Mesothelial cell of epicardium (in vitro differentiated cells): ENCODE results near the gene DYNLT2. TPM values are rescaled to one million over a fixed set of nuclear protein-coding genes. Genes with fewer than 3 reads are reported as not detected.
A peak's percentile ranks its signal among the peaks of the same experiment; 100 is the strongest.

ENCODE experiments used
- DNase-seq, 2 experiments: peaks; one replicate each; pipeline ENCODE4 v3.0.0; 2021; ENCODE audit warnings: low spot score in 2 of 2; ENCODE audit not compliant: unreplicated experiment in 2 of 2
- H3K27ac Mint-ChIP-seq: 2 replicates; pipeline ENCODE4 v1.8.0; 2021; ENCODE audit warnings: mixed read lengths
- H3K27me3 Mint-ChIP-seq: 2 replicates; pipeline ENCODE4 v1.8.0; 2021; ENCODE audit warnings: low read depth, mixed read lengths
- H3K36me3 Mint-ChIP-seq: 2 replicates; pipeline ENCODE4 v1.8.0; 2021; ENCODE audit warnings: mixed read lengths
- H3K4me1 Mint-ChIP-seq: 2 replicates; pipeline ENCODE4 v1.8.0; 2021; ENCODE audit warnings: mixed read lengths
- H3K4me3 Mint-ChIP-seq: 2 replicates; pipeline ENCODE4 v1.8.0; 2021; ENCODE audit warnings: mild to moderate bottlenecking, moderate library complexity, mixed read lengths
- H3K9me3 Mint-ChIP-seq: 2 replicates; pipeline ENCODE4 v1.8.0; 2021; ENCODE audit warnings: mixed read lengths
- CTCF ChIP-seq: fragments of 200-600 bp; sonication (generic); IDR thresholded peaks from one replicate; pipeline ENCODE4 v1.5.0; 2021; ENCODE audit warnings: antibody characterized with exemption; ENCODE audit not compliant: unreplicated experiment
- total RNA-seq: library from RNA; stranded (reverse); gene quantifications from 3 replicates; pipeline ENCODE4 v1.2.1, GENCODE V29; 2021

DYNLT2 gene
- total RNA-seq, 1 donor from 2014 or later = 2.7 TPM

GRCh38 chr6:169726963-169727362, 24.4 kb downstream of the DYNLT2 start:
- TF ChIP-seq CTCF = no peak
- Mint-ChIP-seq H3K4me3 (no peak overlapping the region), H3K27ac (peak overlapping the region; percentile 1), H3K9me3 (no peaks in the 10 kb centered on the region), H3K36me3 (no peaks in the 10 kb centered on the region), H3K4me1 (peaks cover 45% of the 10 kb centered on the region), H3K27me3 (no peaks in the 10 kb centered on the region)
- DNase-seq = no peak

- Mint-ChIP-seq H3K4me3 (peak overlapping the region; percentile 83), H3K36me3 (no peaks in the 10 kb centered on the region), H3K9me3 (no peaks in the 10 kb centered on the region), H3K27me3 (no peaks in the 10 kb centered on the region), H3K4me1 (peaks cover 51% of the 10 kb centered on the region), H3K27ac (peak overlapping the region; percentile 96)
- no peak for TF ChIP-seq CTCF
- no peak for DNase-seq
Measured at GRCh38 chr6:169726049-169726400, 25.3 kb downstream of the DYNLT2 start.

GRCh38 chr6:169725125-169726048, 26.0 kb downstream of the DYNLT2 start:
- H3K36me3 Mint-ChIP-seq = no peaks in the 10 kb centered on the region
- peak overlapping the region; percentile 83 for H3K4me3 Mint-ChIP-seq
- peak overlapping the region; percentile 96 for H3K27ac Mint-ChIP-seq
- H3K27me3 Mint-ChIP-seq = no peaks in the 10 kb centered on the region
- no peak for DNase-seq
- H3K4me1 Mint-ChIP-seq = peaks cover 52% of the 10 kb centered on the region
- no peaks in the 10 kb centered on the region for H3K9me3 Mint-ChIP-seq
- TF ChIP-seq CTCF = no peak

- Mint-ChIP-seq H3K9me3 (no peaks in the 10 kb centered on the region), H3K4me1 (peaks cover 55% of the 10 kb centered on the region), H3K27me3 (no peaks in the 10 kb centered on the region)
Measured at GRCh38 chr6:169724494-169725124, 26.8 kb downstream of the DYNLT2 start, which contains the start of gene PHF10. Gene PHF10 (minus strand): TSS chr6:169724500. CDS start chr6:169723931, 569 bp downstream.

GRCh38 chr6:169723991-169724493, 27.3 kb downstream of the DYNLT2 start:
- peaks cover 53% of the 10 kb centered on the region for H3K4me1 Mint-ChIP-seq
- DNase-seq = peak; percentile 33 to 57
- H3K36me3 Mint-ChIP-seq = no peaks in the 10 kb centered on the region
- peak overlapping the region; percentile 56 for H3K4me3 Mint-ChIP-seq
- no peak overlapping the region for H3K27ac Mint-ChIP-seq
- no peaks in the 10 kb centered on the region for H3K9me3 Mint-ChIP-seq
- H3K27me3 Mint-ChIP-seq = no peaks in the 10 kb centered on the region
- TF ChIP-seq CTCF = no peak

More at GRCh38 chr6:169724494-169725124, 26.8 kb downstream of the DYNLT2 start, which contains the start of gene PHF10:
- Mint-ChIP-seq H3K27ac (peak within 1 kb of the TSS; percentile 98), H3K4me3 (peak within 1 kb of the TSS; percentile 90), H3K36me3 (no peaks in the 10 kb centered on the region)
- no peak for TF ChIP-seq CTCF
- peak; percentile 76 to 77 for DNase-seq
